AG10803 (cell line): ENCODE measurements around the gene PIK3CD.

Experiments
- DNase-seq: peaks from one replicate; pipeline ENCODE4 v3.0.0; 2010; ENCODE audit warnings: low read depth
- H3K4me3 ChIP-seq: 2 replicates; pipeline ENCODE4 v1.5.1; 2011; ENCODE audit warnings: mild to moderate bottlenecking, low read length, control low read depth
- CTCF ChIP-seq: conservative IDR thresholded peaks from 2 replicates; pipeline ENCODE4 v1.5.1; 2011; ENCODE audit warnings: mild to moderate bottlenecking, low read length, control low read depth, inconsistent platforms

Gene PIK3CD

GRCh38 chr1:9776685-9777084 is 125.2 kb downstream of the PIK3CD start:
- TF ChIP-seq CTCF: no peak
- DNase-seq: no peak
- H3K4me3 ChIP-seq: no peak overlapping the region
